ENCODE data around the gene DDX1.

DNA sequence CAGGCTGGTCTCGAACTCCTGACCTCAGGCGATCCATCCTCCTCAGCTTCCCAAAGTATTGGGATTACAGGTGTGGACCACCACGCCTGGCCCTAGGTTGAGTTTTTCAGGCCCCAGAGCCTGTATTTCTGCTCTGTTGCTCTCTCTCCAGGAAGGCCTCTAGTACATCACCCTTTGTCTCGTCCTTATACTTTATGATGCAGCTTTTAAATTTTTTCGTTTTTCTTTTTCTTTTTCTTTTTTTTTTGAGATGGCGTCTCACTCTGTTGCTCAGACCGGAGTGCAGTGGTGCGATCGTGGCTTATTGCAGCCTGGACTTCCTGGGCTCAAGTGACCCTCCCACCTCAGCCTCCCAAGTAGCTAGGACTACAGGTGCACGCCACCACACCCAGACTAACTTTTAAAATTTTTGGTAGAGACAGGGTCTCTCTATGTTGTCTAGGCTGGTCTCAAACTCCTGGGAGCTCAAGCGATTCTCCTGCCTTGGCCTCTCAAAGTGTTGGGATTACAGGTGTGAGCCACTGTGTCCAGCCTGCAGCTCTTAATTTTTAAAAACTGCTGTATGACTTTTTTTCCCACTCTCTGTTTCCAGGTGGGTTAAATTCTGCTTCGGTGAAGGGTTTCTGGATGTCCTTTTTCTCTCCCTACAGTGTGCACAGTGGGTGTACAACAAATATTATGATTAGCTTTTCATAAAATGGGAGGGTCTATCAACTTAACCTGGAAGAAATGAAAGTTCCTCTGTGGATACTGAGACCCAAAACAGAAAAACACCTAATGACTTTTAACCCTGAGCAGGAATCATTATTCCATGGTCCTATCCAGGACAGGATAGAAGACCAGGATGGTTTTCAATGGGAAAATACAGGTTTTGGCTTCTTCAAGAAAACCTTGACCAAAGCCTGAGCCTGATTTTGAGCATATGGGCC lies 47.9 kb downstream of the DDX1 start:
- TF ChIP-seq, protein P1, sequence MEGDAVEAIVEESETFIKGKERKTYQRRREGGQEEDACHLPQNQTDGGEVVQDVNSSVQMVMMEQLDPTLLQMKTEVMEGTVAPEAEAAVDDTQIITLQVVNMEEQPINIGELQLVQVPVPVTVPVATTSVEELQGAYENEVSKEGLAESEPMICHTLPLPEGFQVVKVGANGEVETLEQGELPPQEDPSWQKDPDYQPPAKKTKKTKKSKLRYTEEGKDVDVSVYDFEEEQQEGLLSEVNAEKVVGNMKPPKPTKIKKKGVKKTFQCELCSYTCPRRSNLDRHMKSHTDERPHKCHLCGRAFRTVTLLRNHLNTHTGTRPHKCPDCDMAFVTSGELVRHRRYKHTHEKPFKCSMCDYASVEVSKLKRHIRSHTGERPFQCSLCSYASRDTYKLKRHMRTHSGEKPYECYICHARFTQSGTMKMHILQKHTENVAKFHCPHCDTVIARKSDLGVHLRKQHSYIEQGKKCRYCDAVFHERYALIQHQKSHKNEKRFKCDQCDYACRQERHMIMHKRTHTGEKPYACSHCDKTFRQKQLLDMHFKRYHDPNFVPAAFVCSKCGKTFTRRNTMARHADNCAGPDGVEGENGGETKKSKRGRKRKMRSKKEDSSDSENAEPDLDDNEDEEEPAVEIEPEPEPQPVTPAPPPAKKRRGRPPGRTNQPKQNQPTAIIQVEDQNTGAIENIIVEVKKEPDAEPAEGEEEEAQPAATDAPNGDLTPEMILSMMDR (optimal IDR thresholded peaks at IDR 0.05 in 1 of 3, IDR thresholded peaks at IDR 0.05 in 1 of 3, conservative IDR thresholded peaks at IDR 0.05 in 1 of 3; ENCODE audit: extremely low read depth in 1 of 3, insufficient read depth in 2 of 3, low read length in 3 of 3) = no peak
- TF ChIP-seq EZH2 (IDR thresholded peaks at IDR 0.05; ENCODE audit: low read length) = no peak

Data from keratinocyte (primary cell).